Hepatocyte (in vitro differentiated cells): Measurements from ENCODE around the gene SND1. TPM values are rescaled to one million over a fixed set of nuclear protein-coding genes. Genes with fewer than 3 reads are reported as not detected.

Experiments used
- DNase-seq: peaks from one replicate; pipeline ENCODE4 v3.0.0-alpha.2; 2016; ENCODE audit warnings: low spot score
- H2AFZ ChIP-seq: fragments of 200-600 bp; sonication (generic); 2 replicates; pipeline ENCODE4 v1.6.0; 2016; ENCODE audit warnings: antibody characterized with exemption, mild to moderate bottlenecking
- H3K27ac ChIP-seq: fragments of 200-600 bp; sonication (generic); 2 replicates; pipeline ENCODE4 v1.5.1; 2016; ENCODE audit warnings: mild to moderate bottlenecking
- H3K27me3 ChIP-seq: fragments of 200-600 bp; sonication (generic); 2 replicates; pipeline ENCODE4 v1.6.1; 2016
- H3K36me3 ChIP-seq: fragments of 200-600 bp; sonication (generic); replicated peaks from 2 replicates; pipeline ENCODE4 v1.5.1; 2016; ENCODE audit warnings: low read depth; ENCODE audit not compliant: insufficient read depth
- H3K4me1 ChIP-seq: fragments of 200-600 bp; sonication (generic); 2 replicates; pipeline ENCODE4 v1.5.1; 2016; ENCODE audit warnings: mild to moderate bottlenecking, moderate library complexity; ENCODE audit not compliant: insufficient read depth
- H3K4me2 ChIP-seq: fragments of 200-600 bp; sonication (generic); 2 replicates; pipeline ENCODE4 v1.6.0; 2016
- H3K4me3 ChIP-seq: fragments of 200-600 bp; sonication (generic); 2 replicates; pipeline ENCODE4 v1.5.1; 2016; ENCODE audit warnings: mild to moderate bottlenecking
- H3K79me2 ChIP-seq: fragments of 200-600 bp; sonication (generic); 2 replicates; pipeline ENCODE4 v1.6.0; 2017; ENCODE audit warnings: mild to moderate bottlenecking
- H3K9me2 ChIP-seq: fragments of 200-600 bp; sonication (generic); replicated peaks from 2 replicates; pipeline ENCODE4 v1.6.0; 2017; ENCODE audit warnings: mild to moderate bottlenecking; ENCODE audit not compliant: insufficient read depth
- H3K9me3 ChIP-seq: fragments of 200-600 bp; sonication (generic); 2 replicates; pipeline ENCODE4 v1.5.1; 2016; ENCODE audit warnings: low read depth, mild to moderate bottlenecking
- H4K20me1 ChIP-seq: fragments of 200-600 bp; sonication (generic); 2 replicates; pipeline ENCODE4 v1.6.0; 2016; ENCODE audit warnings: mild to moderate bottlenecking; ENCODE audit not compliant: insufficient read depth, poor library complexity, severe bottlenecking
- CTCF ChIP-seq: fragments of 200-600 bp; sonication (generic); IDR thresholded peaks from 2 replicates; pipeline ENCODE4 v1.5.1; 2016; ENCODE audit warnings: antibody characterized with exemption, mild to moderate bottlenecking; ENCODE audit not compliant: poor library complexity
- EZH2 ChIP-seq: fragments of 200-600 bp; sonication (generic); IDR thresholded peaks from 2 replicates; pipeline ENCODE4 v1.6.1; 2016; ENCODE audit warnings: antibody characterized with exemption, mild to moderate bottlenecking, borderline replicate concordance
- EZH2phosphoT487 ChIP-seq: fragments of 200-600 bp; sonication (generic); IDR thresholded peaks from one replicate; pipeline ENCODE4 v1.6.1; 2018; ENCODE audit warnings: antibody characterized with exemption, mild to moderate bottlenecking, low read depth, moderate library complexity; ENCODE audit not compliant: unreplicated experiment, severe bottlenecking
- WGBS: methylation state at CpG from one replicate; pipeline ENCODE4 v1.1.6; 2016; ENCODE audit warnings: low lambda C conversion rate; ENCODE audit errors: missing lambda C conversion rate; 5-methylcytosine and 5-hydroxymethylcytosine counted together
- polyA plus RNA-seq: library from polyadenylated mRNA; unstranded; fragments of >200 nt; fragmentation: Nextera tagmentation; extraction: Ambion mirVana; gene quantifications from 2 replicates; pipeline ENCODE4 v1.2.1, GENCODE V29; 2016
- total RNA-seq: library from RNA; depleted of rRNA; stranded (reverse); fragments of >200 nt; gene quantifications from 2 replicates; pipeline ENCODE4 v1.2.3, GENCODE V29; 2014

Gene SND1
- total and polyA plus RNA-seq, 2 experiments from 2014 or later, result 141 to 200 TPM

- peaks cover 88% of the 10 kb centered on the region for H3K79me2 ChIP-seq
- no peaks in the 10 kb centered on the region for H4K20me1 ChIP-seq
Measured at GRCh38 chr7:127828843-127829500, 177.0 kb downstream of the SND1 start.

GRCh38 chr7:127831318-127832219 is 179.6 kb downstream of the SND1 start:
- TF ChIP-seq EZH2phosphoT487, result no peak
- TF ChIP-seq EZH2, result no peak
- TF ChIP-seq CTCF, result no peak
- Histone ChIP-seq H2AFZ (no peak overlapping the region), H4K20me1 (no peaks in the 10 kb centered on the region), H3K4me2 (no peak overlapping the region), H3K4me3 (no peak overlapping the region), H3K27ac (no peak overlapping the region), H3K9me2 (no peaks in the 10 kb centered on the region), H3K9me3 (no peaks in the 10 kb centered on the region), H3K79me2 (peaks cover 85% of the 10 kb centered on the region), H3K27me3 (no peaks in the 10 kb centered on the region), H3K4me1 (no peaks in the 10 kb centered on the region), H3K36me3 (no peaks in the 10 kb centered on the region)
- DNase-seq, result no peak
- WGBS, result 90% methylated on average over 5 of the region's 5 CpGs

More at GRCh38 chr7:127828843-127829500, 177.0 kb downstream of the SND1 start:
- Histone ChIP-seq H3K27me3 (no peaks in the 10 kb centered on the region), H3K9me3 (no peaks in the 10 kb centered on the region), H3K4me2 (no peak overlapping the region), H2AFZ (no peak overlapping the region), H3K9me2 (no peaks in the 10 kb centered on the region), H3K4me1 (no peaks in the 10 kb centered on the region), H3K36me3 (no peaks in the 10 kb centered on the region), H3K27ac (no peak overlapping the region), H3K4me3 (no peak overlapping the region)
- 93% methylated on average over 4 of the region's 4 CpGs for WGBS
- TF ChIP-seq CTCF (no peak), EZH2 (no peak), EZH2phosphoT487 (no peak)
- no peak for DNase-seq

GRCh38 chr7:127832592-127832991 is 180.6 kb downstream of the SND1 start:
- no peaks in the 10 kb centered on the region for H3K9me2 ChIP-seq
- WGBS, result 94% methylated on average over 7 of the region's 7 CpGs
- DNase-seq, result no peak
- no peaks in the 10 kb centered on the region for H3K4me1 ChIP-seq
- H3K9me3 ChIP-seq, result no peaks in the 10 kb centered on the region
- no peak overlapping the region for H2AFZ ChIP-seq
- no peak overlapping the region for H3K27ac ChIP-seq
- H3K79me2 ChIP-seq, result peaks cover 81% of the 10 kb centered on the region
- H3K4me3 ChIP-seq, result no peak overlapping the region
- no peak for TF ChIP-seq EZH2
- TF ChIP-seq CTCF, result no peak
- TF ChIP-seq EZH2phosphoT487, result no peak
- no peaks in the 10 kb centered on the region for H3K36me3 ChIP-seq
- H4K20me1 ChIP-seq, result no peaks in the 10 kb centered on the region
- no peak overlapping the region for H3K4me2 ChIP-seq
- H3K27me3 ChIP-seq, result no peaks in the 10 kb centered on the region
